ENCODE results near the gene ACTN3. TPM values are rescaled to one million over a fixed set of nuclear protein-coding genes. Genes with fewer than 3 reads are reported as not detected.

The ACTN3 gene
- total RNA-seq (ENCODE audit: low replicate concordance) = under 0.01 and 0.12 TPM in 2 replicates

DNA sequence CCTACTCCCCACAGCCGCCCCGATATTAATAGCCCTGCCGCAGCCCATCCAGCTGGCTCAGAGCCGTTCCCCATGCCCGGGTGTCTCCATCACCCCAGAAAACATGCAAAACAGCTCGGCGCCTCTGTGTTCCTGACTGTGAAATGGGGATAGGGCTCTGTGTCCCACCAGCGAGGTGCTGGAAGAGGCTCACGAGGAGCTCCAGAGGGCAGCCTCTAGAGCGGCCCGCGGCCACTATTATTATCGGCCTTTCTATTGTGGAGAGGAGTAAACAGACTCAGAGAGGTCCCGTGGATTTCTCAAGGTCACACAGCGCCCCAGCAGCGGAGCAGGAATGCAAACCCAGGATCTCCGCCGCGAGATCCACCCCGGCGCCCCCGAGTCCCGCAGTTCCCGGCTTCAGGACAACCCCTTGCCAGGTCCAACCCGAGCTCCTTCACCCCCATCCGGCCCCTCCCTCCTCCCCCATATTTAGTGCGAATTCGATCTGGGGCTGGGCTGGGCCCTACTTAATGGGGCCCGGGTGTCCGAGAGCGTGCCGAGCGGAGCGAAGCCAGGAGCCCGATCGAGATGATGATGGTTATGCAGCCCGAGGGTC, at the start of gene ACTN3:
Gene ACTN3, plus strand, starts transcription at position 536 of the 598 bp plus-strand sequence. Its CDS starts 35 bp downstream, at position 571.

DNA sequence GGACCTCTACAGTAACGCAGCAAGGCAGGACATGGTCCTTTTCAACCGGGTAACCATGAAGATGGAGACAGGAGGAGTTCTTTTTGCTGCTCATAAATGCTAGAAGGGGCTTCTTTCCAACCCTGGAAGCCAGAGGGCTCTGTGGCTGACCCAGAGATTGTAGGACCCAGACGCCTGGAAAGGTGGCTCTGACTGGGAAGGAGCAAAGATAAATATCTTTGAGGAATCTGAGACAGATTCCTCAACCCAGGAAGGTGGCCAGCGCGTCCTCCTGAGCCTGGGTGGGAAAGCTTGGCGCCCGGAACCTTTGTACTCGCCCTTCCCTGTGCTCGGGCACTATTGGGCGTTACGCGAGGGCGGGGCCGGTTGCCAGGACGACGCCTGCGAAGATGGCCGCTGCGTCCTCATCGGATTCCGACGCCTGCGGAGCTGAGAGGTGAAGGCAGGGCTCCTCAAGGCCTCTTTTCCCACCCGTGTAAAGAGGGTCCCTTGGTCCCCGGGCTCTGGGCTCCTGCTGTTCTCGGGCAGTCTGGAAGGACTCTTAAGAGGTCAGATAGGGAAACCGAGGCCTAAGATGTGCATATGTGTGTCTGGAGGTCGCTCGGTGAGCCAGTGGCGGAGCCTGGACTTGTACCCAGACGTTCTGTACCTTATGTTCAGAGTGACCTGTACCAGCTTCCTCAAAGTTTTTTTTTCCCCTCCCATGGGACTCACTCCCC, 36.3 kb upstream of the ACTN3 start, which contains the start of gene BBS1:
Gene BBS1, plus strand, starts transcription at position 365 of the 719 bp plus-strand sequence. Its CDS starts 25 bp downstream, at position 390.

DNA sequence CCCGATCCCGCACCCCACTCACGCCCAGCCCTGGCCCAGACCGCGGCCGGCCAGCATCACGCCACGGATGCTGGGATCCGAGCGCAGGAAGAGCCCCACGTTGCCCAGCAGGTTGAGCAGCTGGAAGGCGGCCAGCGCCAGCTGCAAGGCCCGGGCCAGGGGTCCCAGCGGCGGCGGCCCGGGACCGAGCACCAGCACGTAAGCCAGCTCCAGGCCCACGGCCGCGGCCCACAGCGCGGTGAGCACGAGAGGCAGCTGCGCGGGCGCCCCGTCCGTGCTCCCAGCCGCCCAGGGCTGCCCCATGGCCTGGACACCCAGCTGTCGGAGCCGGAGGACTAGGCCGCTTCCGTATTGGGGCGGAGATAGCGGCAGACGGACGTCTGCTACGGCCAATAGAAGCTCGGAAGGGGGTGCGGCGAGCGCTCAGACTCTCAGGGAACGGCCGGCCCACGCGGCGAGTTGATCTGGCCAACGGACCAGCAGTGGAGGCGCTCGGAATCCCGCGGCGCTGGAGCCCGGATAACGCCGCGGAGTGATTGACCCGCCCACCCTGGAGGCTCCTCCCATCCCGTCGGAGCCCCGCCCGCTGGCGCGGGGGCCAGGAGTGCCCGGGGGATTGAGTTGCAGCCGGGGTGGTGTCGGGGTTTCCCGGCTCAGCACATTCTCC, 869 bp upstream of the ACTN3 start, which contains the start of gene ZDHHC24:
Gene ZDHHC24, minus strand, starts transcription at position 348 of the 667 bp plus-strand sequence. Its CDS starts 45 bp downstream, at position 303.

DNA sequence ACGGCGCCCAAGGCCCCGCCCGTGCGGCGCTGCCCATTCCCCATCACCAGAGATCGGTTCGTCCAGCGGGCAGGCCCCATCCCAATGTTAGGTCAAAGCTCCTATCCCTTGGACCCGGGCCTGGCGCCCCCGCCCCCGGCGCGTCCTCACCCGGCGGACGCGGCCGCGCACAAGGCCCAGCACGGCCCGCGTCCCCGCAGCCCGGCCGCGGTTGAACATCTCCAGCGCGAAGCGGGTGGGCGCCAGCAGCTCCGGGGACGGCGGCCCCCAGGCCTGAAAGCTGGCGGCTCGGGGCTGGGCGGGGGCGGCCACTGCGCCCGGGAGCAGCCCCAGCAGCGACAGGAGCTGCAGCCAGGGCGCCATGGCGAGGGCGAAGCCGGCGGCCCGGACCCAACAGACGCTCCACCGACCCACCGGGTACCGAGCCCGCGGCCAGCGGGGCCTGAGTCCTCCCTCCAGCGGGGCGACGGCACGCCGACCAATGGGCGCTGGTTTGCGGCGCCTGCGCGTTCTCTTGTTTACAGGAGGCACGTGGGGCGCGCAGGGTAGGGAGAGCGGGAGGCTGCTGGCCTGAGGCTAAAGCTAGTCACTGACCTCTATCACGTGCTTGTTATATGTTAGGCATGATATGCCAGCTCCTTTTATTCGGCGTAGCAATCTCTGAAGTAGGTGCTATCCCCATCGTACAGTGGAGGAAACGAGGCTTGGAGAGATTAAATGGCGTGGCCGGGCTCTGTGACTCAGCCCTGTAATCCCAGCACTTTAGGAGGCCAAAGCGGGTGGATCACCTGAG, 21.6 kb downstream of the ACTN3 start, which contains the start of gene CTSF:
Gene CTSF, minus strand, starts transcription at position 483 of the 793 bp plus-strand sequence. Its CDS starts 120 bp downstream, at position 363.

DNA sequence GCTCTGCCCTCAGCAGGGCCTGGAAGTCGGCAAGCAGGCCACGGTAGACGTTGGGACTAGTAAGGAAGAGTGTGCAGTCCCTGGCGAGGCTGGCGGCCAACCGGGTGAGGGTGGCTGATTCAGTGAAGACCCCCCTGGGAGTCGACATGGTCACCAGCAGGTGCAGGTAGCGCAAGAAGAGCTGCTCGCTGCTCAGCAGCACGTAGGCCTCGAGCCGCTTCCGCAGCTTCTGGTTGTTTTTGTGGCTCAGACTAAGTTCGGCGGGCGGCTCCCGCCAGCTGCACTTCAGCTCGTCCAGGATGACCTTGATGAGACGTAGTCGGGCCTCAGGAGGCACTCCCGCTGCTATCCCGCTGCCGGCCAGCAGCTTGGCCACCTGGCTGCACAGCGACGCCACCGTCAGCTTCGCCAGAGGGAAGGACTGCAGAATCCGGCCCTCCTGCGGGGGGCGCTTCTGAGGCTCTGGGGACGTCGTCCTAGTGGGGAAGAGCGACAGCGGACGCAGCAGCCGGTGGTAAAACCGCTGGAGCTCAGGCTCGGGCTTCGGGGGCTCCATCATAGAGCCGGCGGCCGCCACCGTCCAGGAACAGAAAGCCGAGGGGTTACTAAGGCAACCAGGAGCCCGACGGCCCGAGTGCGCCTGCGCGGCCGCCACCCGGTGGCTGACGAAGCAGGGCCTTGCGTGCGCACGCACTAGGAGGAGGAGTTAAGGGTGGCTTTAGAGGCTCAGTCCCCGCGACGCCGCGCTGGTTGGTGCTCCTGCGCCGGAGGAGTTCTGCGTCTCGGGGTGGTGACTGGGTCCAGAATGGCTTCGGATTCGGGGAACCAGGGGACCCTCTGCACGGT, 46.0 kb downstream of the ACTN3 start, which contains the start of the genes CCDC87 and CCS:
Gene CCDC87, minus strand, starts transcription at position 607 of the 846 bp plus-strand sequence. Its CDS starts 48 bp downstream, at position 559.
Gene CCS, plus strand, starts transcription at position 729 of the 846 bp plus-strand sequence. Its CDS starts 77 bp downstream, at position 806.

Other genes with a start within 250 kb of the ACTN3 start
- gene CD248, start 229.9 kb upstream of the ACTN3 start, total RNA-seq (ENCODE audit: low replicate concordance) = 2.6 and 108 TPM in 2 replicates
- 6.8 and 9.7 TPM in 2 replicates for gene RIN1, start 210.5 kb upstream of the ACTN3 start, total RNA-seq (ENCODE audit: low replicate concordance)
- 45.7 and 53.4 TPM in 2 replicates for gene BRMS1, start 201.8 kb upstream of the ACTN3 start, total RNA-seq (ENCODE audit: low replicate concordance)
- gene B4GAT1, start 199.3 kb upstream of the ACTN3 start, total RNA-seq (ENCODE audit: low replicate concordance) = 23.0 and 36.9 TPM in 2 replicates
- 0.08 TPM in 1 of 2 replicates, not detected in the other for gene SLC29A2, start 175.1 kb upstream of the ACTN3 start, total RNA-seq (ENCODE audit: low replicate concordance)
- gene NPAS4, start 125.9 kb upstream of the ACTN3 start, total RNA-seq (ENCODE audit: low replicate concordance) = not detected in 2 replicates
- gene MRPL11, start 108.1 kb upstream of the ACTN3 start, total RNA-seq (ENCODE audit: low replicate concordance) = 20.7 and 38.6 TPM in 2 replicates
- gene PELI3, start 80.0 kb upstream of the ACTN3 start, total RNA-seq (ENCODE audit: low replicate concordance) = 8.8 and 20.0 TPM in 2 replicates
- 28.5 and 67.1 TPM in 2 replicates for gene DPP3, start 66.5 kb upstream of the ACTN3 start, total RNA-seq (ENCODE audit: low replicate concordance)
- 18.4 and 27.6 TPM in 2 replicates for gene BBS1, start 36.3 kb upstream of the ACTN3 start, total RNA-seq (ENCODE audit: low replicate concordance)
- gene ZDHHC24, start 855 bp upstream of the ACTN3 start, total RNA-seq (ENCODE audit: low replicate concordance) = 6.8 and 9.9 TPM in 2 replicates
- 11.3 and 50.3 TPM in 2 replicates for gene CTSF, start 21.7 kb downstream of the ACTN3 start, total RNA-seq (ENCODE audit: low replicate concordance)
- gene CCDC87, start 46.2 kb downstream of the ACTN3 start, total RNA-seq (ENCODE audit: low replicate concordance) = 0.12 and 0.15 TPM in 2 replicates
- 51.4 and 62.0 TPM in 2 replicates for gene CCS, start 46.3 kb downstream of the ACTN3 start, total RNA-seq (ENCODE audit: low replicate concordance)
- gene RBM14, start 69.7 kb downstream of the ACTN3 start, total RNA-seq (ENCODE audit: low replicate concordance) = 18.3 and 25.0 TPM in 2 replicates
- 127 and 133 TPM in 2 replicates for gene RBM4, start 91.8 kb downstream of the ACTN3 start, total RNA-seq (ENCODE audit: low replicate concordance)
- gene RBM4B, start 131.0 kb downstream of the ACTN3 start, total RNA-seq (ENCODE audit: low replicate concordance) = 19.8 and 35.5 TPM in 2 replicates
- 0.94 and 9.2 TPM in 2 replicates for gene SPTBN2, start 182.3 kb downstream of the ACTN3 start, total RNA-seq (ENCODE audit: low replicate concordance)